Measurements from ENCODE around the gene PPP6R2.
A peak's percentile ranks its signal among the peaks of the same experiment; 100 is the strongest.

The PPP6R2 gene

DNA sequence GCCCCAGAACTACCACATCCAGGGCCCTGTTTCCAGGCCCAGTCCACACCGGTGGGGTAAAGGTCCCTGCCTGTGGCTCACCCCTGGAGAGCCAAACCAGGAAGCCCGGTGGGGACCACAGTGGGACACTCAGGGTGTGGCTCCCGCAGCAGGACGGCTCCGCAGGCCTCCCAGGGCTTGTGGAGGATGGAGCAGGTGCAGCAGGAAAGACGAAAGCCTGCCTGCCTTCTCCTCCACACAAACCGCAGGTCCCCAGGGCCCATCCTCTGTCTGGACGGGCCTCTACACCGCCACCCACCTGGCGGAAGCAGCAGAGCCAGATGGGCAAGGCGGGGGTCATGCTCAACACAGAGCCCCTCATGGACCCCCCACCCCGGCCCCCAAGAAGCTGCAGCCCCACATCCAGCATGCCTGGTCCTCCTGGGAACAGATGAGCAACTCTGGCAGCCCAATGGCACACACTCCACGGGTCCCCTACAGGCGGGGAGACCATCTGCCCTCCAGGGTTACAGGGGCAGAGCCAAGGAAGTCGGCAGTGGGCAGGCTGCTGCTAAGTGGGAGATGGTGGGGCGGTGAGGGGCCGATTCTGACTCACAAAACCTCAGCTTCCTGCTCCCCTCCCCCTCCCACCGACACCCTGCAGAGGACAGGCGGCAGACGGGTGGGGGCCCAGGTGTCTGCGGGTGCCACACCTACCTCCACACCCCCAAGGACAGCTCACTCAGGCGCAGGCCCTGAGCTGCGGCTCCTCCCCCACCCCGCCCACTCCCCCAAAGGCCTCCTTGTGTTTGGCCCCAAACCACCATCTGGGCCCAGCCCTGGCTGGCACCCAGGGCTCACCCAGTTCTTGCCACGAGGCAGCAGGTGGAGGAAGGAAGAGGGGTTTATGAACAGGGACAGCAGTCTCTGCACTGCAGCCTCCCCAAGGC is 126.5 kb downstream of the PPP6R2 start:
- DNase-seq (ENCODE audit: low read depth, low spot score), result no peak

DNA sequence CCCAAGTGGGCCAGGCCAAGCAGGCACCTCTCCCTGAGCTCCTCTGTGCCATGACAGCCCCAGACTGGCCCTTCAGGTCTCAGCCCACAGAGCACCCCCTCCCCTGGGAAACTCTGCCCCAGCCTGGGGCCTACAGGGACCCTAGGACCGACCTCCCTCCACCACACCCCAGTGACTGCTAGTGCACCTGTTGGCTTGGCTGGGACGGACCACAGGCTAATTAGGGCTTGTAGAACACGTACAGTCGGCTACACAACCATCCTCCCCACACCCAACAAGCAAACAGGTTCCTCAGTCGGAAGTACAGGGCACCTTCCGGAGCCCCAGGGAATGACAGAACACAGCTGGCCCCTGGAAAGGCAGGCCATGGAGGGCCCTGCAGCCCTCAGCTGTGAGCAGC is 127.4 kb downstream of the PPP6R2 start:
- no peak for DNase-seq (ENCODE audit: low read depth, low spot score)

GRCh38 chr22:50471197-50471847 is 128.2 kb downstream of the PPP6R2 start:
- DNase-seq (ENCODE audit: low read depth, low spot score), result no peak

GRCh38 chr22:50471962-50472361 is 128.8 kb downstream of the PPP6R2 start:
- DNase-seq (ENCODE audit: low read depth, low spot score), result no peak

GRCh38 chr22:50473088-50473487 is 130.0 kb downstream of the PPP6R2 start:
- no peak for DNase-seq (ENCODE audit: low read depth, low spot score)

DNA sequence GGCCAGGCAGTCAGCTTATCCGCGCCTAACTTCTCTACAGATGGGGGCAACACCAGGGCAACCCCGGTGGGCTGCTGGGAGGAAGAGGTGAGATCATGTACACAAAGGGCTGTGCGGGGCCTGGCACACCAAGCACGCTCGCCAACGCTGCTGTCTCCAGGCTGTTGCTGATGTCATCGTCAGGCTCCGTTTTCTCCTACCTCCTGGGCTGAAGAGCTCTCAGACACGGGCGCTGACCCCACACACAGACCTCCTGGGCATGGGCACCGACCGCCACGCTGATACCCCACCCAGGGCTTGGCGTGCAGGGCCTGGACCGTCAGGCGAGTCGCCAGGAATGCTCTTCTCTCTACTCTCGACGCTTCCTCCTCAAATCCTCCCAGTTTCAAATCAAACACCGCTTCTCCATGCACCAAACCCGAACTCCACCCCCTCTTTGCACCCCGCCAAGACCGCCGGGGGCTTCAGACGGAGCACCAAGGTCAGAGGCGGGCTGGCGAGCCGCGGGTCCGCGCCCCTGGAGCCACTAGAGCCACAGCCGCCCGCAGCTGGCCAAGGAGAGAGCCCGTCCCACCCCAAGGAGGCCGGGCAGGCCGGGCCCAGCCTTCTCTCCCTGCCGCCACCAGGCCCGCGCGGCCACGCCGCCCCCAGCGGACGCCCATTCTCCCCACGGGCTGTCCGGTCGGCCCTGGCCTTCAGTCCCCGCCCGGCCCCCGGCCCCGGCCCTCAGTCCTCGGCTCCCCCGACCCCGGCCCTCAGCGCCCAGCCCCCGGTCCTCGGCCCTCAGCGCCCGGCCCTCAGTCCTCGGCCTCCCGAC is 130.9 kb downstream of the PPP6R2 start:
- no peak for DNase-seq (ENCODE audit: low read depth, low spot score)

- DNase-seq (ENCODE audit: low read depth, low spot score), result peak; percentile 82
Observed at GRCh38 chr22:50474710-50475651, 131.9 kb downstream of the PPP6R2 start, which contains the start of gene SBF1. SBF1 (minus strand) TSS chr22:50475035; CDS start chr22:50474840, 195 bp downstream.

DNA sequence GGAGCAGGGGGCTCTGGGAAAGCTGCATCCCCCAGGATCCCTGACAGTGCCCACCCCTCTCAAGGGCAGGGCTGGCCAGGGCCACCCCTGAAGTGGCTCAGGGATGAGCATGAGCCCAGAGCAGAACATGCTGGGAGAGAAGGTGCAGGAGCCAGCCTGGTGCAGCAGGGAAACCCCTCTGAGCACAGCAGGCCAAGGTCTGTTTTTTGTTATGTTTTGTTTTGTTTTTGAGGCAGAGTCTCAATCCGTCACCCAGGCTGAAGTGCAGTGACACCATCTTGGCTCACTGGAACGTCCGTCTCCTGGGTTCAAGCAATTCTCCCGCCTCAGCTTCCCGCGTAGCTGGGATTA is 132.5 kb downstream of the PPP6R2 start:
- no peak for DNase-seq (ENCODE audit: low read depth, low spot score)

GRCh38 chr22:50476868-50477267 is 133.7 kb downstream of the PPP6R2 start:
- DNase-seq (ENCODE audit: low read depth, low spot score), result no peak

DNA sequence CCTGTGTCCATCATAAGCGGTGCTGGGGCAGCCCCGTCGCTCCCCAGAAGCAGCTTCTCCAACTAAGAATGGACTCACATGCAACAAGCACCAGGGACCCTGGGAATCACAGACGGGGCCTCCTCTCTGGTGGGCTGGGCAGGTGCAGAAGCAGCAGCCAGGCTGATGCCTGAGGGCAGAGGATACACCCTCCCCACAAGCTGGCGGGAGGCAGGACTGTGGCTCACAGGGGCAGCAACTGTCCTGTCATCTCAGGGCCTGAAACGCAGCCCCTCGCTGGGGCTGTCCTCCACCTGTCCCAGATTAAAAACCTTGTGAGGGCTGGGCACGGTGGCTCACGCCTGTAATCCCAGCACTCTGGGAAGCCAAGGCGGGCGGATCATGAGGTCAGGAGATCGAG is 134.8 kb downstream of the PPP6R2 start:
- DNase-seq (ENCODE audit: low read depth, low spot score), result no peak

- DNase-seq (ENCODE audit: low read depth, low spot score), result no peak
Observed at GRCh38 chr22:50479721-50480120, 136.6 kb downstream of the PPP6R2 start.

DNA sequence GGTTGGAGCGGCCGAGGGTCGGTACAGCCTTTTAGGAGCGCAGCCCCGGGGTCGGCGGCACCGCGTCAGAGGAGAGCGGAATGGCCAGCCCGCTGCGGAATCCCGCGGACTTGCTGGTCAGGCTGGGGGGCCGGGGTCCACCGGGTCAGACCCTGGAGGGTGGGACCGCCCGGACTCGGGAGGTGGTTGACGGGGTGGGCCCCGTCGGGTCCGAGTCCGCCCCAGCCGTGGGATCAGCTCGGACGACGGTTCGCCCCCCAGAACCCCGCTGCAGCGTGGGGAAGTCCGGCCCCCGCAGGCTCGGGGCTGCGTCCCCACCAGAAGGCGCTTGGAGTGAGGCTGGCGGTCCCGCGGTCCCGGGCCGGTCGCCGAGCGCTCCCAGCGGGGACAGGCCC is 137.9 kb downstream of the PPP6R2 start:
- DNase-seq (ENCODE audit: low read depth, low spot score), result no peak

- no peak for DNase-seq (ENCODE audit: low read depth, low spot score)
Observed at GRCh38 chr22:50481440-50482106, 138.4 kb downstream of the PPP6R2 start, which contains the start of gene ADM2. ADM2 (plus strand) TSS chr22:50481543; CDS start chr22:50481848, 305 bp downstream.

GRCh38 chr22:50482107-50483074 is 139.3 kb downstream of the PPP6R2 start:
- no peak for DNase-seq (ENCODE audit: low read depth, low spot score)

GRCh38 chr22:50483106-50483505 is 140.0 kb downstream of the PPP6R2 start:
- no peak for DNase-seq (ENCODE audit: low read depth, low spot score)

DNA sequence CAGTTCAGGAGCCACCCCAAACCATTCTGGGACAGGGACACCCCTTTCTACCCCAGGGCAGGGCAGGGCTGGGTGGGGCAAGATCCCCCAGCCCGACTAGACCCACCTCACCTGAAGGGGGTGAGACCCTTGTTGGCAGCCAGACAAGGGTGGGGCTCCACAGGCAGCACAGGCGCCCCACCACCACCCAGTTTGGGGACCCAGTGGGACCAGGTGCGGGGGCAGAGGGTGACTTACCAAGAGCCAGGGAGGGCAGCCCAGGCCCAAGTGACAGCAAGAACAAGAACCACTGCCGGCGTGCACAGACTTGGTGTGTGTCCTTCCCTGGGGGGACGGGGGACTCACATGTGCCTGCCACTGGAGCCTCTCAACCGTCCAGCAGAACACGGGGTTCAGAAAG is 140.4 kb downstream of the PPP6R2 start:
- no peak for DNase-seq (ENCODE audit: low read depth, low spot score)

DNA sequence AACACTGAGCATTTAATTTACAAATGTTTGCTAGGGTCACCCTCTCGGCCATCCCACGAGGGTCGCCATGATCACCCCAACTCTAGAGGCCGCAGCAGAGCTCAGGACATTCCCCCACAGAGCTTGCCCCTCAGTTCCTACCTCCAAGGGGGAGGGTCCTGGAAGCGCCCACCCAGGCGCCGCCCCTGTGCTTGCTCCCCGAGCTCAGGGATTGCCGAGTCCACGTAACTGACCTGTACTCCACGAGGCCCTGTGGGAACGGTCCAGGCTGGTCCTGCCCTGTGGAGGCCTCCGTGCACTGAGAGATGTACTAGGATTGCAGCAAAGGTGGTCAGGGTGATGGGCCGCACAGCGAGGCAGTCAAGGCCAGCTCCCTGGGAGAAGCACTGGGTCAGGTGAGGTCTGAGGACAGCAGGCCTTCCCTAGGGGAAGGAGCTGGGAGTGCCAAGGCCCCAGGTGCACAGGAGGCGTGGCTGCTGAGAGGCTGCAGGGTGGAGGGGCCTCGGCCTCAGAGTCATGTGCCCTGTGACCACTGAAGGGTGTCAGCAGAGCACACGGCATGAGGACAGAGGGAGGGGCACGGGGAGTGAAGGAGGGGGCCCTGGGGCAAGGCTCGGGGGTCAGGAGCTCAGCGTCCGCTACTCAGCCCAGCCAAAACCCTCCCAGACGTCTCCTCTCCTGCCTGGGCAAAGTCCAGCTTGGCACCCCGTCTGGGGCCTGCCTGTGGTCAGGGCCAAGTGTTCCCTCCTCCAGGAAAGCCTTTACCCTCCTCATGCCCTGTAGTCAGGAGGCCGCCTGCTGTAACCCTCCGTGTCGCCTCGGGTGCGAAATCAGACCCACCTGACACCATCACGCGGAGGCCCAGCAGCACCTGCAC is 141.1 kb downstream of the PPP6R2 start:
- DNase-seq (ENCODE audit: low read depth, low spot score), result no peak

All from smooth muscle cell of the brain vasculature (primary cell).